Esophagus squamous epithelium (tissue), 5 donors: Measurements from ENCODE around the gene MAPKAP1. TPM values are rescaled to one million over a fixed set of nuclear protein-coding genes. Genes with fewer than 3 reads are reported as not detected.

ENCODE experiments used
- DNase-seq: peaks from one replicate; lab custom pipeline; 2025; lab: John Stamatoyannopoulos, UW
- H3K27ac ChIP-seq, 4 donors: fragments of 200-600 bp; sonication (generic); one replicate each; pipeline ENCODE4 v1.5.1; 2016 to 2019; ENCODE audit warnings: mild to moderate bottlenecking in 1 of 4
- H3K27me3 ChIP-seq, 4 donors: fragments of 200-600 bp; sonication (generic); 1 replicate in 3 of 4; 2 replicates in 1 of 4; pipeline versions ENCODE4 v1.5.1 to v1.6.0; 2017 to 2021; ENCODE audit warnings: antibody characterized with exemption in 1 of 4
- H3K36me3 ChIP-seq, 3 donors: fragments of 200-600 bp; sonication (generic); one replicate each; pipeline ENCODE4 v1.5.1; 2016 to 2019
- H3K4me1 ChIP-seq, 3 donors: fragments of 200-600 bp; sonication (generic); one replicate each; pipeline ENCODE4 v1.5.1; 2017 to 2019
- H3K4me3 ChIP-seq, 4 donors: fragments of 200-600 bp; sonication (generic); 1 replicate in 3 of 4; 2 replicates in 1 of 4; pipeline ENCODE4 v1.5.1; 2016 to 2019; ENCODE audit warnings: mild to moderate bottlenecking in 2 of 4, moderate library complexity in 1 of 4
- H3K9me3 ChIP-seq, 3 donors: fragments of 200-600 bp; sonication (generic); one replicate each; pipeline ENCODE4 v1.5.1; 2016 to 2019
- CTCF ChIP-seq, 6 experiments: fragments of 450-650 bp in 4 of 6; fragments of 200-600 bp in 2 of 6; sonication (generic) in 2 of 6; IDR thresholded peaks; one replicate each; pipeline ENCODE4 v1.5.1; 2016 to 2019; ENCODE audit warnings: antibody characterized with exemption in 6 of 6, mild to moderate bottlenecking in 4 of 6, moderate library complexity in 4 of 6
- POLR2A ChIP-seq, 4 donors: fragments of 450-650 bp; IDR thresholded peaks; one replicate each; pipeline ENCODE4 v1.6.1; 2017; ENCODE audit warnings: antibody characterized with exemption in 4 of 4, mild to moderate bottlenecking in 4 of 4, moderate library complexity in 3 of 4
- WGBS, 2 donors: methylation state at CpG; one replicate each; pipeline ENCODE4 v1.1.5; 2018; 5-methylcytosine and 5-hydroxymethylcytosine counted together
- intact Hi-C: fragments of 100-400 bp; cut with DNase I; formaldehyde crosslinking; loops from one replicate; pipeline ENCODE4 v1.15.0; 2022
- total RNA-seq, 4 donors: library from RNA; depleted of rRNA; stranded (reverse); fragments of >200 nt; gene quantifications; one replicate each; pipeline ENCODE4 v1.1.0, GENCODE V29; 2016
- donor health status: DM: yes; HTN: yes; CAD: no.

Gene MAPKAP1
- total RNA-seq, 4 donors from 2014 or later, result 59.0 to 87.0 (median 70.9) TPM

DNA sequence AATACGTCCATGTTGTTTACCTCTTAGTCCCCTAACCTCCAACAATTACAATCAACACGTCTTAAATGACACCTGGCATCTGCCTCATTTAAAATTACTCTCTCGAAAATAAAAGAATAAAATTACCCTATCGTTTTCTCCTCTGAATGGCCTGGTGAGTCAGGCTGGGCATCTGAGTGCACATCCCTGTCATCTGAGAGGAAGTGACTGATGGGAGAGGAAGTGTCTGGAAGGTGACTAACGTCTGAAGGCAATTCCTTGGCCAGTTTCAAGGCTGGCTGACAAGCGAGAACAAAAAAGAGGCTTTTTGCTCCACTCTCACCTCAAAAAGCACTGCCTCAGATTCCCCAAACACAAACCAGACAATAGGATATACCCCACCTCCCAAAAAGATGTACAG is 57.7 kb downstream of the MAPKAP1 start:
- no peak for TF ChIP-seq CTCF (IDR thresholded peaks at IDR 0.05)
- intact Hi-C loops, result no loop called here
- no peak overlapping the region for H3K4me3 ChIP-seq
- no peaks in the 10 kb centered on the region for H3K9me3 ChIP-seq
- peak overlapping the region in 2 of 4 donors; percentile 59 to 63 for H3K27ac ChIP-seq
- no peak for DNase-seq
- H3K4me1 ChIP-seq, result peaks cover 6 to 45% (median 9%) of the 10 kb centered on the region in 3 donors
- H3K27me3 ChIP-seq, result no peaks in the 10 kb centered on the region
- WGBS, 2 donors, result 40 to 41% methylated on average over 5 to 6 of the region's 6 CpGs
- H3K36me3 ChIP-seq, result peaks cover 0 to 11% (median 0%) of the 10 kb centered on the region in 3 donors

DNA sequence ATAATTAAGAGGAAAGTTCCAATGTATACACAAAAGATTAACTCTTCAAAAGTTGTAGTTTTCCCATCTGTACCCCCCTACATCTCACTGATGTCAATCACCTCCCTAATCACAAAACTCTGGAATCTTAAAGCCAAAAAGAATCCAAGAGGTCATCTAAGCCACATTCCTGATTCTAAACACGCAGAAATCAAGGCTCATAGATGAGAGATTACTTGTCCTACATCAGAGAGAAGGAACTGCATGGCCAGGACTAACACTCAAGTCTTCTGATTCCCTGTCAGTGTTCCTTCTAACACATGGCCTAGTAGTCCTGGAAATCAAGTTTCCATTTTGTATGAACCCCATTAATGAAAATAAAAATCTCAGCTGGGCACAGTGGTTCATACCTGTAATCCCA is 58.7 kb downstream of the MAPKAP1 start:
- H3K9me3 ChIP-seq, result no peaks in the 10 kb centered on the region
- WGBS, 2 donors, result 83 to 85% methylated on average over 1 of the region's 1 CpG
- no peak overlapping the region for H3K4me3 ChIP-seq
- intact Hi-C loops, result no loop called here
- H3K27ac ChIP-seq, result no peak overlapping the region
- DNase-seq, result no peak
- no peaks in the 10 kb centered on the region for H3K27me3 ChIP-seq
- H3K4me1 ChIP-seq, result peaks cover 6 to 45% (median 9%) of the 10 kb centered on the region in 3 donors
- H3K36me3 ChIP-seq, result peaks cover 0 to 8% (median 0%) of the 10 kb centered on the region in 3 donors
- TF ChIP-seq POLR2A (IDR thresholded peaks at IDR 0.05) (no peak), CTCF (IDR thresholded peaks at IDR 0.05) (no peak)

- no peaks in the 10 kb centered on the region for H3K36me3 ChIP-seq
- H3K4me1 ChIP-seq, result peaks cover 6 to 45% (median 9%) of the 10 kb centered on the region in 3 donors
- H3K27ac ChIP-seq, result peak overlapping the region in 2 of 4 donors; percentile 38 to 67
- no peak for DNase-seq
- TF ChIP-seq CTCF (IDR thresholded peaks at IDR 0.05), result no peak
- no peak for TF ChIP-seq POLR2A (IDR thresholded peaks at IDR 0.05)
- no peaks in the 10 kb centered on the region for H3K9me3 ChIP-seq
- no peaks in the 10 kb centered on the region for H3K27me3 ChIP-seq
- peak overlapping the region in 2 of 4 donors; percentile 17 to 37 for H3K4me3 ChIP-seq
- WGBS, 2 donors, result 31 to 54% methylated on average over 6 of the region's 6 CpGs
- intact Hi-C loops, result no loop called here
Measured at GRCh38 chr9:125646621-125647100, 60.3 kb downstream of the MAPKAP1 start.

GRCh38 chr9:125646217-125646616 is 60.8 kb downstream of the MAPKAP1 start:
- no peak for DNase-seq
- no peaks in the 10 kb centered on the region for H3K27me3 ChIP-seq
- intact Hi-C loops, result no loop called here
- H3K4me3 ChIP-seq, result peak overlapping the region in 2 of 4 donors; percentile 17 to 37
- TF ChIP-seq POLR2A (IDR thresholded peaks at IDR 0.05) (no peak), CTCF (IDR thresholded peaks at IDR 0.05) (no peak)
- peaks cover 6 to 45% (median 9%) of the 10 kb centered on the region in 3 donors for H3K4me1 ChIP-seq
- 45 to 48% methylated on average over 1 of the region's 1 CpG for WGBS, 2 donors
- no peaks in the 10 kb centered on the region for H3K9me3 ChIP-seq
- H3K27ac ChIP-seq, result peak overlapping the region in 2 of 4 donors; percentile 38 to 67
- no peaks in the 10 kb centered on the region for H3K36me3 ChIP-seq

- Histone ChIP-seq H3K27ac (no peak overlapping the region), H3K4me3 (no peak overlapping the region), H3K36me3 (no peaks in the 10 kb centered on the region), H3K27me3 (no peaks in the 10 kb centered on the region), H3K4me1 (peaks cover 2 to 35% (median 6%) of the 10 kb centered on the region in 3 donors), H3K9me3 (no peaks in the 10 kb centered on the region)
- intact Hi-C loops, result no loop called here
- DNase-seq, result no peak
- TF ChIP-seq POLR2A (IDR thresholded peaks at IDR 0.05), result no peak
- TF ChIP-seq CTCF (IDR thresholded peaks at IDR 0.05), result no peak
- 91 to 97% methylated on average over 7 of the region's 7 CpGs for WGBS, 2 donors
Measured at GRCh38 chr9:125644819-125645507, 62.0 kb downstream of the MAPKAP1 start.
